ENCODE measurements around the gene PLD1.

DNA sequence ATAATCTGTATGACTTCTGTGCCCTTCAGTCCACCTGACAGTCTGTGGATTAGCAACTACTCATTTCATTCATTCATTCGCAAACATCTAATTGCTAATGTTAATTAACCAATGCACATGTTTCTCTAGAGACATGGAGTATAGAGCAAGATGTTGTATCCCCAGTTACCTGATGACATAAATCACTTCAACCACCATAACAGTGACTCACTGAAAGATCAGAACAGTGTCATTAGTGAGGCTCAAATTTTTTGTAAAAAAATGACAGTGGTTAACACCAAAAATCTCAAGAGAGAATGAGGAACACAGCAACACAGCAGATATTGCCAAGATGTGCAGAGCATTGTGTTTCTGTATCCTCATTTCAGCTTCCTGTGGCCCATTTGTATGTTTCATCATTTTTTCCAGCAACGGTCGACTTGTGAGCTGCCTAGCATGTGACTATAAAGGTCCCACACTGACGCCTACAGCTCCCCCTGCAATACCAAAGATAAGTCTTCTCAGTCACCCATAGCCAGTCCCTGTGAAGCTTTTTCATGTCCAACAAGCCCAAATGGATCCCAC, 3.7 kb upstream of the PLD1 start:
- TF ChIP-seq, protein P1, sequence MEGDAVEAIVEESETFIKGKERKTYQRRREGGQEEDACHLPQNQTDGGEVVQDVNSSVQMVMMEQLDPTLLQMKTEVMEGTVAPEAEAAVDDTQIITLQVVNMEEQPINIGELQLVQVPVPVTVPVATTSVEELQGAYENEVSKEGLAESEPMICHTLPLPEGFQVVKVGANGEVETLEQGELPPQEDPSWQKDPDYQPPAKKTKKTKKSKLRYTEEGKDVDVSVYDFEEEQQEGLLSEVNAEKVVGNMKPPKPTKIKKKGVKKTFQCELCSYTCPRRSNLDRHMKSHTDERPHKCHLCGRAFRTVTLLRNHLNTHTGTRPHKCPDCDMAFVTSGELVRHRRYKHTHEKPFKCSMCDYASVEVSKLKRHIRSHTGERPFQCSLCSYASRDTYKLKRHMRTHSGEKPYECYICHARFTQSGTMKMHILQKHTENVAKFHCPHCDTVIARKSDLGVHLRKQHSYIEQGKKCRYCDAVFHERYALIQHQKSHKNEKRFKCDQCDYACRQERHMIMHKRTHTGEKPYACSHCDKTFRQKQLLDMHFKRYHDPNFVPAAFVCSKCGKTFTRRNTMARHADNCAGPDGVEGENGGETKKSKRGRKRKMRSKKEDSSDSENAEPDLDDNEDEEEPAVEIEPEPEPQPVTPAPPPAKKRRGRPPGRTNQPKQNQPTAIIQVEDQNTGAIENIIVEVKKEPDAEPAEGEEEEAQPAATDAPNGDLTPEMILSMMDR (IDR thresholded peaks at IDR 0.05; ENCODE audit: low read depth, low read length, poor library complexity, severe bottlenecking): no peak
- no peak for TF ChIP-seq EZH2phosphoT487 (IDR thresholded peaks at IDR 0.05; ENCODE audit: borderline replicate concordance, low read length)
